ENCODE measurements around the gene POC1B.

DNA sequence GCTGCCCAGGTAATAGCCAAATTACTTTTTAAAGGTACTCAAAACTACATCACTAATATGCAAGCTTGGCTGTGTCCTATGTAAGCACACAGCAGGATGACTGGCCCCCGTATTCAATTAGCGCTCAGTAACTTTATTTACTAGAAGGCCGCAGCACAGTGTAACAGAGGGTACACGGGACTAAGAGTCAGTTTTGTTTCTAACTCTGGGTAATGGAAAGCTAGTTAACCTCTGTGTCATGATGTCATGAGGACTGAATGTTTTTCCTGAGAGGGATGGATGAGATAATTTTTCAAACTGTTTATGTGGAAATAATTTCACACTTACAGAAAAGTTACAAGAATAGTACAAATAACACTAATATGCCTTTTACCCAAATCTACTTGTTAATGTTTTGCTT is 28.4 kb downstream of the POC1B start:
- TF ChIP-seq, protein P1, sequence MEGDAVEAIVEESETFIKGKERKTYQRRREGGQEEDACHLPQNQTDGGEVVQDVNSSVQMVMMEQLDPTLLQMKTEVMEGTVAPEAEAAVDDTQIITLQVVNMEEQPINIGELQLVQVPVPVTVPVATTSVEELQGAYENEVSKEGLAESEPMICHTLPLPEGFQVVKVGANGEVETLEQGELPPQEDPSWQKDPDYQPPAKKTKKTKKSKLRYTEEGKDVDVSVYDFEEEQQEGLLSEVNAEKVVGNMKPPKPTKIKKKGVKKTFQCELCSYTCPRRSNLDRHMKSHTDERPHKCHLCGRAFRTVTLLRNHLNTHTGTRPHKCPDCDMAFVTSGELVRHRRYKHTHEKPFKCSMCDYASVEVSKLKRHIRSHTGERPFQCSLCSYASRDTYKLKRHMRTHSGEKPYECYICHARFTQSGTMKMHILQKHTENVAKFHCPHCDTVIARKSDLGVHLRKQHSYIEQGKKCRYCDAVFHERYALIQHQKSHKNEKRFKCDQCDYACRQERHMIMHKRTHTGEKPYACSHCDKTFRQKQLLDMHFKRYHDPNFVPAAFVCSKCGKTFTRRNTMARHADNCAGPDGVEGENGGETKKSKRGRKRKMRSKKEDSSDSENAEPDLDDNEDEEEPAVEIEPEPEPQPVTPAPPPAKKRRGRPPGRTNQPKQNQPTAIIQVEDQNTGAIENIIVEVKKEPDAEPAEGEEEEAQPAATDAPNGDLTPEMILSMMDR (conservative IDR thresholded peaks at IDR 0.05) = no peak
- TF ChIP-seq ZFX (IDR thresholded peaks at IDR 0.05) = no peak
